ENCODE measurements around the gene WFIKKN1. TPM values are rescaled to one million over a fixed set of nuclear protein-coding genes. Genes with fewer than 3 reads are reported as not detected.
"Not testable (repeated sequence)": the region's sequence is repeated elsewhere in the genome, so short reads cannot be mapped to it uniquely, and the experiment has no call there.

WFIKKN1 gene
- total and polyA plus RNA-seq, 2 experiments from 2014 or later, result 0.43 to 0.88 TPM

DNA sequence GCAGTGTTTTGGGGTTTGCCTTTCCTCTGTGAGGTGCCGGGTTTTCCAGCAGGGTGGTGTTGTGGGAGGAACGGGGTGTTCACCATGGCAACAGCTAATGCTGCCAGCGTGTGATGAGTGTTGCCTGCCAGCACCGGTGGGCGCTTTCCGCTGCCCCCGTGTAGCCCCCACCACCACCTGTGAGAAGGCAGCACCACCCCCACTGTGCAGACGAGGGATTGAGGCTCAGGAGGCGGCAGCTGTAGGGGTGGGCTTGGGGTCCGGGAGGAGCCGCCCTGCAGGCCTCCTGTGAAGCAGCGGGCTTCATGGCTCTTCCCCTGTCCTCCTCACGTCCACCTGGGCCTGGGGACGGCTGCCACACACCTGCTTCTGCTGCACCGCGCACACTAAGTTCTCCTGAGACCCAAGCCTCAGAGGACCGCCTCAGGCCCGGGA is 35.7 kb upstream of the WFIKKN1 start:
- H3K36me3 ChIP-seq (replicated peaks; ENCODE audit: insufficient read depth, low read depth), result no peaks in the 10 kb centered on the region
- no peaks in the 10 kb centered on the region for H3K9me2 ChIP-seq (replicated peaks; ENCODE audit: insufficient read depth)
- H4K20me1 ChIP-seq (ENCODE audit: insufficient read depth, poor library complexity, severe bottlenecking), result peaks cover 24% of the 10 kb centered on the region
- H3K79me2 ChIP-seq, result peaks cover 89% of the 10 kb centered on the region
- H3K9me3 ChIP-seq (ENCODE audit: low read depth), result no peaks in the 10 kb centered on the region
- H3K27ac ChIP-seq, result peak overlapping the region; percentile 95
- H3K4me3 ChIP-seq, result no peak overlapping the region
- no peaks in the 10 kb centered on the region for H3K27me3 ChIP-seq
- WGBS (ENCODE audit: low lambda C conversion rate, missing lambda C conversion rate), result 97% methylated on average over 18 of the region's 18 CpGs
- peaks cover 44% of the 10 kb centered on the region for H3K4me1 ChIP-seq (ENCODE audit: insufficient read depth)
- TF ChIP-seq EZH2phosphoT487 (IDR thresholded peaks at IDR 0.05; ENCODE audit: low read depth, severe bottlenecking, unreplicated experiment), result no peak
- TF ChIP-seq, protein P1, sequence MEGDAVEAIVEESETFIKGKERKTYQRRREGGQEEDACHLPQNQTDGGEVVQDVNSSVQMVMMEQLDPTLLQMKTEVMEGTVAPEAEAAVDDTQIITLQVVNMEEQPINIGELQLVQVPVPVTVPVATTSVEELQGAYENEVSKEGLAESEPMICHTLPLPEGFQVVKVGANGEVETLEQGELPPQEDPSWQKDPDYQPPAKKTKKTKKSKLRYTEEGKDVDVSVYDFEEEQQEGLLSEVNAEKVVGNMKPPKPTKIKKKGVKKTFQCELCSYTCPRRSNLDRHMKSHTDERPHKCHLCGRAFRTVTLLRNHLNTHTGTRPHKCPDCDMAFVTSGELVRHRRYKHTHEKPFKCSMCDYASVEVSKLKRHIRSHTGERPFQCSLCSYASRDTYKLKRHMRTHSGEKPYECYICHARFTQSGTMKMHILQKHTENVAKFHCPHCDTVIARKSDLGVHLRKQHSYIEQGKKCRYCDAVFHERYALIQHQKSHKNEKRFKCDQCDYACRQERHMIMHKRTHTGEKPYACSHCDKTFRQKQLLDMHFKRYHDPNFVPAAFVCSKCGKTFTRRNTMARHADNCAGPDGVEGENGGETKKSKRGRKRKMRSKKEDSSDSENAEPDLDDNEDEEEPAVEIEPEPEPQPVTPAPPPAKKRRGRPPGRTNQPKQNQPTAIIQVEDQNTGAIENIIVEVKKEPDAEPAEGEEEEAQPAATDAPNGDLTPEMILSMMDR (IDR thresholded peaks at IDR 0.05; ENCODE audit: poor library complexity), result no peak
- TF ChIP-seq EZH2 (IDR thresholded peaks at IDR 0.05; ENCODE audit: borderline replicate concordance), result no peak
- DNase-seq (ENCODE audit: low spot score), result no peak
- no peak overlapping the region for H2AFZ ChIP-seq
- H3K4me2 ChIP-seq, result no peak overlapping the region

DNA sequence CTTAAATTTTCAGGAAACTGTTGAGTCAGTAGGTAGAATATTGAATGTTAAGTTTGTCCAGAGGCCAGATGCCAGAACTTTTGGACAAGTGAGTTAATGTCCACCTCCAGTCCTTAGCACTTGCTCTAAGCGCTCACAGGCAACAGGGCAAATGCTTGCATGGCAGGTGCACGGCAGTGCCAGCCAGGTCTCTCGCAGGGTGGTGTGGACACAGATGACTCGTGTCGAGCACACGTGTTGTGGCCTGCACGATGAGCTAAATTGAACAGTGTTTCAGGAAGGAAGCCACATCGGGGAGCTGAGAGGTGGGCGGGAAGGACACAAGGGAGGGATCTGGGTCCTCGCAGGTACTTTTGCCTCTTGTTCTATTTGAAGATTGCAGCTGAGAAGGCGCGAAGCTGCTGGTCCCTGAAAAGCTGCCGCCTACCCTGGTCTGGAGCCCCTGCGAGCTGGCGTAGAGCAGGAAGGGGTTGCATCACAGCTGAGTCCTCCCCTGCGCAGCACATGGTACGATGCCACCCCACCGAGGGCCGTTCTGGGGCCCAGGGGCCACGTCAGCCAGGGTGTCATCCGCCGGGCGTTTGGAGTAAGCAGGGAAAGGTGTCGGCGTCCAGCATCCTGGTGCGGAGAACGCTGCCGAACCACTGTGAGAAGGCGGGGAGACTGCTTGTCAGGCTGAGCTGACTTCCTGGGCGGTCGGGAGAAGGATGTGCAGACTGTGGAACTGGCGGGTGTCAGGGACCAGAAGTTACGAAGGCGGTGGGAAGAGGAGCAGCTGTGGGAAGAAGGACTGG is 34.6 kb upstream of the WFIKKN1 start:
- no peaks in the 10 kb centered on the region for H3K9me2 ChIP-seq (replicated peaks; ENCODE audit: insufficient read depth)
- no peaks in the 10 kb centered on the region for H3K36me3 ChIP-seq (replicated peaks; ENCODE audit: insufficient read depth, low read depth)
- no peak overlapping the region for H3K4me2 ChIP-seq
- WGBS (ENCODE audit: low lambda C conversion rate, missing lambda C conversion rate), result 97% methylated on average over 32 of the region's 34 CpGs
- peaks cover 40% of the 10 kb centered on the region for H3K4me1 ChIP-seq (ENCODE audit: insufficient read depth)
- H3K79me2 ChIP-seq, result peaks cover 89% of the 10 kb centered on the region
- peaks cover 23% of the 10 kb centered on the region for H4K20me1 ChIP-seq (ENCODE audit: insufficient read depth, poor library complexity, severe bottlenecking)
- H3K27ac ChIP-seq, result no peak overlapping the region
- no peak overlapping the region for H3K4me3 ChIP-seq
- H3K9me3 ChIP-seq (ENCODE audit: low read depth), result no peaks in the 10 kb centered on the region
- DNase-seq (ENCODE audit: low spot score), result no peak
- no peaks in the 10 kb centered on the region for H3K27me3 ChIP-seq
- no peak overlapping the region for H2AFZ ChIP-seq
- TF ChIP-seq EZH2 (IDR thresholded peaks at IDR 0.05; ENCODE audit: borderline replicate concordance) (no peak), EZH2phosphoT487 (IDR thresholded peaks at IDR 0.05; ENCODE audit: low read depth, severe bottlenecking, unreplicated experiment) (no peak)
- TF ChIP-seq, protein P1 (IDR thresholded peaks at IDR 0.05; ENCODE audit: poor library complexity), result no peak

DNA sequence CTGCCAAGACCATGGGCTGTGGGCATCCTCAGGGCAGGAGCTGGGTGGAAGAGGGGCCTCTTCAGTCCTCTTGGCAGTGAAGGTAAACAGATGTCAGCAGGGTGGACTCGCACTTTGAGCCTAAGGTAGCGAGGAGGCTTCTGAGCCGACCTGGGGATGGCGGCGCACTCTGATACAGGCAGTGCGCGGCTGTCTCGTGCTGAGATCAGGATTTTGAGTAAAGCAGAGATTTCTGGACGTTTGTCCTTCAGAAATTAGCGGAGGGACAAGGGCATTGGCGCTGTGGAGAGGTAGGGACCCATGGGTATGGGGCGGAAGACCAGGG is 34.1 kb upstream of the WFIKKN1 start:
- Histone ChIP-seq H3K36me3 (replicated peaks; ENCODE audit: insufficient read depth, low read depth) (no peaks in the 10 kb centered on the region), H3K4me2 (no peak overlapping the region), H2AFZ (no peak overlapping the region), H3K9me2 (replicated peaks; ENCODE audit: insufficient read depth) (no peaks in the 10 kb centered on the region), H3K4me3 (no peak overlapping the region), H3K27me3 (no peaks in the 10 kb centered on the region), H3K4me1 (ENCODE audit: insufficient read depth) (peaks cover 34% of the 10 kb centered on the region), H3K27ac (no peak overlapping the region), H3K9me3 (ENCODE audit: low read depth) (no peaks in the 10 kb centered on the region), H3K79me2 (peaks cover 87% of the 10 kb centered on the region), H4K20me1 (ENCODE audit: insufficient read depth, poor library complexity, severe bottlenecking) (peaks cover 25% of the 10 kb centered on the region)
- TF ChIP-seq EZH2 (IDR thresholded peaks at IDR 0.05; ENCODE audit: borderline replicate concordance) (no peak), EZH2phosphoT487 (IDR thresholded peaks at IDR 0.05; ENCODE audit: low read depth, severe bottlenecking, unreplicated experiment) (no peak)
- TF ChIP-seq, protein P1 (IDR thresholded peaks at IDR 0.05; ENCODE audit: poor library complexity), result no peak
- 95% methylated on average over 12 of the region's 12 CpGs for WGBS (ENCODE audit: low lambda C conversion rate, missing lambda C conversion rate)
- no peak for DNase-seq (ENCODE audit: low spot score)

DNA sequence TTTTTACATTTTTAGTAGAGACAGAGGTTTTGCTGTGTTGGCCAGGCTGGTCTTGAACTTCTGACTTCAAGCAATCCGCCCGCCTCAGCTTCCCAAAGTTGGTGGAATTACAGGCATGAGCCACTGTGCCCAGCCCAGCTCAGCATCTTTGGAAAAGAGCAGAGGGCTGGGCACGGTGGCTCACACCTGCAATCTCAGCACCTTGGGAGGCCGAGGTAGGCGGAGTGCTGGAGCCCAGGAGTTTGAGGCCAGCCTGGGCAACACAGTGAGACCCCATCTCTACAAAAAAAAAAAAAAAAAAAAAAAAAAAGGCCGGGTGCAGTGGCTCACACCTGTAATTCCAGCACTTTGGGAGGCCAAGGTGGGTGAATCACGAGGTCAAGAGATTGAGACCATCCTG is 33.1 kb upstream of the WFIKKN1 start:
- H3K27ac ChIP-seq; DNase-seq (ENCODE audit: low spot score); H3K9me2 ChIP-seq (replicated peaks; ENCODE audit: insufficient read depth); H3K36me3 ChIP-seq (replicated peaks; ENCODE audit: insufficient read depth, low read depth); H3K27me3 ChIP-seq; H3K4me3 ChIP-seq; H3K9me3 ChIP-seq (ENCODE audit: low read depth); H3K4me2 ChIP-seq; H2AFZ ChIP-seq: not testable (repeated sequence)
- peaks cover 25% of the 10 kb centered on the region for H4K20me1 ChIP-seq (ENCODE audit: insufficient read depth, poor library complexity, severe bottlenecking)
- 100% methylated on average over 6 of the region's 7 CpGs for WGBS (ENCODE audit: low lambda C conversion rate, missing lambda C conversion rate)
- H3K4me1 ChIP-seq (ENCODE audit: insufficient read depth), result peaks cover 25% of the 10 kb centered on the region
- H3K79me2 ChIP-seq, result peaks cover 87% of the 10 kb centered on the region
